ENCODE measurements around the gene VPS39. TPM values are rescaled to one million over a fixed set of nuclear protein-coding genes. Genes with fewer than 3 reads are reported as not detected.

Gene VPS39
- total RNA-seq, 1 donor from 2014 or later, result 43.3 TPM

DNA sequence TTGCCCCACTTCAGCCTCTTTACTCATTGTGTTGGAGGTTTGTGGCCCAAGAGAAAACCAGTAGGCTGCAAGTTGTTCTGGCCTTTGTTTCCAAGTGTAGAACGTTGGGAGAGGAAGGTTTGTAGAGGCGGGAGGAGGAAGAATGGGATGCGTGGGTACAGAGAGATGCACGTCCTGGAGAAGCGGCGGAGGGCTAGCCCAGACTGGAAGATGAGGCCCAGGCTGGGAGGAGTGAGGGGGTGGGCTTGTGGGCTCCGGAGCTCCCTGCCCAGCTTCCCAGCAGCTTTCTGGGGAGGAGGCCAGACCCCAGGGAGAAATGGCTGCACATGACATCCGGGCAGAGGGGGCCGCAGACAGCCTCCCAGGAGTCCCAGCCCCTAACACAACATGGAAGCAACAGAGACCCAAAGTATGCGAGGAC is 57.0 kb downstream of the VPS39 start:
- TF ChIP-seq, protein P1, sequence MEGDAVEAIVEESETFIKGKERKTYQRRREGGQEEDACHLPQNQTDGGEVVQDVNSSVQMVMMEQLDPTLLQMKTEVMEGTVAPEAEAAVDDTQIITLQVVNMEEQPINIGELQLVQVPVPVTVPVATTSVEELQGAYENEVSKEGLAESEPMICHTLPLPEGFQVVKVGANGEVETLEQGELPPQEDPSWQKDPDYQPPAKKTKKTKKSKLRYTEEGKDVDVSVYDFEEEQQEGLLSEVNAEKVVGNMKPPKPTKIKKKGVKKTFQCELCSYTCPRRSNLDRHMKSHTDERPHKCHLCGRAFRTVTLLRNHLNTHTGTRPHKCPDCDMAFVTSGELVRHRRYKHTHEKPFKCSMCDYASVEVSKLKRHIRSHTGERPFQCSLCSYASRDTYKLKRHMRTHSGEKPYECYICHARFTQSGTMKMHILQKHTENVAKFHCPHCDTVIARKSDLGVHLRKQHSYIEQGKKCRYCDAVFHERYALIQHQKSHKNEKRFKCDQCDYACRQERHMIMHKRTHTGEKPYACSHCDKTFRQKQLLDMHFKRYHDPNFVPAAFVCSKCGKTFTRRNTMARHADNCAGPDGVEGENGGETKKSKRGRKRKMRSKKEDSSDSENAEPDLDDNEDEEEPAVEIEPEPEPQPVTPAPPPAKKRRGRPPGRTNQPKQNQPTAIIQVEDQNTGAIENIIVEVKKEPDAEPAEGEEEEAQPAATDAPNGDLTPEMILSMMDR (IDR thresholded peaks at IDR 0.05; ENCODE audit: insufficient read depth, low read length, poor library complexity, severe bottlenecking), result no peak
- DNase-seq (ENCODE audit: low read depth), result no peak
- Histone ChIP-seq H3K27me3 (ENCODE audit: control insufficient read depth, insufficient read depth, low read length) (peaks cover 9% of the 10 kb centered on the region), H3K36me3 (ENCODE audit: control insufficient read depth, insufficient read depth, low read length) (no peaks in the 10 kb centered on the region), H3K4me3 (ENCODE audit: low read depth, low read length) (no peak overlapping the region)

- no peak overlapping the region for H3K4me3 ChIP-seq (ENCODE audit: low read depth, low read length)
- DNase-seq (ENCODE audit: low read depth), result no peak
- TF ChIP-seq, protein P1 (IDR thresholded peaks at IDR 0.05; ENCODE audit: insufficient read depth, low read length, poor library complexity, severe bottlenecking), result no peak
- peaks cover 12% of the 10 kb centered on the region for H3K27me3 ChIP-seq (ENCODE audit: control insufficient read depth, insufficient read depth, low read length)
- no peaks in the 10 kb centered on the region for H3K36me3 ChIP-seq (ENCODE audit: control insufficient read depth, insufficient read depth, low read length)
Observed at GRCh38 chr15:42150219-42150970, 57.7 kb downstream of the VPS39 start.

- DNase-seq (ENCODE audit: low read depth), result no peak
- TF ChIP-seq, protein P1 (IDR thresholded peaks at IDR 0.05; ENCODE audit: insufficient read depth, low read length, poor library complexity, severe bottlenecking), result no peak
- Histone ChIP-seq H3K36me3 (ENCODE audit: control insufficient read depth, insufficient read depth, low read length) (no peaks in the 10 kb centered on the region), H3K4me3 (ENCODE audit: low read depth, low read length) (no peak overlapping the region), H3K27me3 (ENCODE audit: control insufficient read depth, insufficient read depth, low read length) (peaks cover 7% of the 10 kb centered on the region)
Observed at GRCh38 chr15:42149493-42150218, 58.4 kb downstream of the VPS39 start.

GRCh38 chr15:42148808-42149492 is 59.2 kb downstream of the VPS39 start:
- TF ChIP-seq, protein P1 (IDR thresholded peaks at IDR 0.05; ENCODE audit: insufficient read depth, low read length, poor library complexity, severe bottlenecking), result no peak
- Histone ChIP-seq H3K27me3 (ENCODE audit: control insufficient read depth, insufficient read depth, low read length) (peaks cover 10% of the 10 kb centered on the region), H3K36me3 (ENCODE audit: control insufficient read depth, insufficient read depth, low read length) (no peaks in the 10 kb centered on the region), H3K4me3 (ENCODE audit: low read depth, low read length) (no peak overlapping the region)
- DNase-seq (ENCODE audit: low read depth), result no peak

- Histone ChIP-seq H3K4me3 (ENCODE audit: low read depth, low read length) (no peak overlapping the region), H3K27me3 (ENCODE audit: control insufficient read depth, insufficient read depth, low read length) (peaks cover 9% of the 10 kb centered on the region), H3K36me3 (ENCODE audit: control insufficient read depth, insufficient read depth, low read length) (no peaks in the 10 kb centered on the region)
- DNase-seq (ENCODE audit: low read depth), result no peak
- TF ChIP-seq, protein P1 (IDR thresholded peaks at IDR 0.05; ENCODE audit: insufficient read depth, low read length, poor library complexity, severe bottlenecking), result no peak
Observed at GRCh38 chr15:42147431-42147735, 60.7 kb downstream of the VPS39 start.
